Renal cortical epithelial cell (primary cell): ENCODE measurements around the gene UCN. TPM values are rescaled to one million over a fixed set of nuclear protein-coding genes. Genes with fewer than 3 reads are reported as not detected.
"Not testable (repeated sequence)": the region's sequence is repeated elsewhere in the genome, so short reads cannot be mapped to it uniquely, and the experiment has no call there.

Experiments used
- DNase-seq: peaks from one replicate; pipeline ENCODE4 v3.0.0-alpha.2; 2011; ENCODE audit warnings: low read depth
- total RNA-seq: library from RNA; depleted of rRNA; stranded (reverse); fragments of >200 nt; gene quantifications from 2 replicates; pipeline ENCODE4 v1.2.3, GENCODE V29; 2014

UCN gene
- total RNA-seq, 1 donor from 2014 or later: 0.70 TPM

DNA sequence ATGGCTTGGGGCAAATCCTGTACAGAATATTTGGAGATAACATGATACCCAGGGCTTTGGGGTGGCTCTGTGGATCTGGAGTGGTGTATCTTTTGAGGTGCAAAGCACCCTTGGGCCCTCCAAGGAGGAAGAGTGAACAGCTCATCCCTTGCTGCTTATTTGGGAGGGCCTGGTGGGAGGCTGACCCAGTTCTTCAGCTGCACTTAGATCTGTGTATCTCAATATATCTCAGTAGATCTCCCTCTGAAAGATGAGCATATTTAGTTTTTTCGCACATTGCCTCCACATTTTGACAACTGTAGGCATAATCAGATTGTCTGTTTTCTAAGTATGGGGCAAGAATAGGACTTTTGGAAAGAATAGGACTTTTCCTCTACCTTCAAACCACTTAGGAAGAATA, 23.2 kb downstream of the UCN start:
- DNase-seq: no peak

DNA sequence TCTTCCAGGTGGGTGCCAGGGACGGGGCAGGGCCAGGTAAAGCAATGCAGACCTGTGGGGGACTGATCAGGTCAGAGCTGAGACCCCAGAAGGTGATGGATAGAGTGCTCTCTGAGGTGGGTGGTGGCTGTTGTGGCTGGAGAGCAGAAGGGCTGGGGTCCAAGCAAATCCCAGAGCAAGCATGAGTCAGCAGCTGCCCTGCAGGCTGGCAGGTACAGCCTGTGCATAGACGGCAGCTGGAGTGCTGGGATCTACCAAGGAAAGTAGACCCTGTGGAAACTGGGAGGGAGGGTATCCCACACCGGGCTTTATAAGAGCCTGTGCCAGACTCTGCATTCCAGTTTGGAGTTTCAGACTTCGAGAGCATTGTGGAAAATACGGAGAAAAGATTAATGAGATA, 25.4 kb downstream of the UCN start:
- DNase-seq: no peak

DNA sequence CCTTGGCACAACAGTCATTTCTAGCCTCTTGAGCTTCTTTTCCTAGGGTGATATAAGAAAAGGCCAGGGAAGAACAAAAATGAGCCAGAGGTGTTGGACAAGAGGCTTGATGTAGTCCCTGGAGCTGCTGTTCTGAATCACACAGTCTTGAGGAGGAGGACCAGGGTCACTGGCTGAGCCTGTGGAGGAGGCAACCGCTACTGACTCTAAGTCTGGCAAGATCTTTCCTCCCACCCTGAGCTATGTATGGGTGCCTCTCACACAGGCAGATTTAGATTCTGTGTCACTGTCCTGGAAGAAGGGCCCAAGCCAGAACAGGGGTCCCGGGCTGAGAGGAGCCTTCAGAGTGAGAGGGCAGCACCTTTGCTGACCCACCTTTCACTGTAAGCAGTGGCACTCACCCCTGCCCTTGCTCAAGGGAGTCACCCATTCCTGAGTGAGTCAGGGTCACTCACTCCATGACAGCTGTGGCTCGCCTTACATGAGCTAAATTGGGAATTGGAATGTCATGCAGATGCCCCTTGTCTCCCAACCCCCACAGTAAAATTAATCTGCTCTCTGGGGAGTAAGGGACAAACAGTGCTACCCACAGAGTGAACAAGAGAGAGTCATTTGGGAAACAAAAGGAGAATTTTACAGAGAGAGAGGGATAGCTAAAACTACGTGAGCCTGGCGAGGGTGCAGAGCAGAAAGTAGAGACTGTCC, 26.2 kb downstream of the UCN start, which contains the start of gene TRIM54:
Gene TRIM54, plus strand, starts transcription at position 575 of the 705 bp plus-strand sequence. CDS start 303 bp downstream, outside the sequence.
- no peak for DNase-seq

DNA sequence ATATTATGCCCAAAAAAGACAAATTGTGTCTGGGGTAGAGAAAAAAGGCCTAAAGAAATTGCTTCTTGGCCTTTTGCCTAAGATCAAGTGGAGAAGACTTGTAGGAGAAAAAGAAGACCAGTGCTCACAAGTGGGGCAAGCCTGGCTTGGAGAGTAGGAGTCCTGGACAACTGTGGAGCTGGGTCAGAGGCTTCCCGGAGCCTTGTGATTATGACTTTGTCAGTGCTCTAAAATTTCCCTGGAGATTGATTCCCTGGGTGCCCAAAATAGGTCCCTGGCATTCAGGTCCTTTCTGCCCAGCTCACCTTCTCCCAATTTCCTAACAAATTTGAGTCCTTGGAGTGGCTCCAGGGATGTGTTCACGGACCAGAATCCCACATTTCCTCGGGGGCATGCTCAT, 26.8 kb downstream of the UCN start:
- no peak for DNase-seq

DNA sequence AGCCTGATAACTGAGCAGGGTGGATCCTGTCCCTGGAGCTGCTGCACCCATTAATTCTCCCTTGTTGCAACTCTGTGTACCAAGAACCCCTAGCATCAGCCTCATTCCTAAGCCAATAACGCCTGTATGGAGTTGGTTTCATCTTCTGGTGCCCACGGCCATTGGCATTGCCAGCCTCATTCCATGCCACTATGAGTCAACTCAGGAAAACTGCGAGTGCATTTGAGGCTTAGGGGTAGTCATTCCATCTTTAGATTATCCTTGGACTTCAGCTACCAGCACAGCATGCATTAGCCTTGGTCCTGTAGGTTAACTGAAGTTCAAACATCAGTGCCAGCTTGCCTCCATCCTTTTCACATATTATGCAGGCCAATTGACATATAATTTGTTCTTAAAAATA, 27.4 kb downstream of the UCN start:
- no peak for DNase-seq

DNA sequence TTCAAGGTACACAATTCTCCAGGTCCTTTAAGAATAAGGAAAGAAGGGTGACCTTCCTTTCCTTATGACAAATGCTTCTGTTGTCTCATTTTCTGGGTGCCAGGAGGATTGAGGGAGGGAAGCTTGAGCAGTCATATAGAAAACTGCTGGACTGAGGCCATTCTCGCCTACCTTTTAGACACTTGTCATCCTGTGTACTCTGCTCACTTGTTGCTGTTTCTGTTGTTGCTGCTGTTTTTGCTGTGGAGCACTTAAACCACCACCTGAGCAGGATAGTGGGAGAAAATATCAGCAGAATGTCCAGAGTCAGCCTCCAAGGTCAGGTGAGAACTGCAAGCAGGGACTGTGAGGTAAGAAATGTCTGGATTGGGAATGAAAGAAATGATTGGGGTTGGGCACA, 30.2 kb downstream of the UCN start:
- DNase-seq: no peak

DNA sequence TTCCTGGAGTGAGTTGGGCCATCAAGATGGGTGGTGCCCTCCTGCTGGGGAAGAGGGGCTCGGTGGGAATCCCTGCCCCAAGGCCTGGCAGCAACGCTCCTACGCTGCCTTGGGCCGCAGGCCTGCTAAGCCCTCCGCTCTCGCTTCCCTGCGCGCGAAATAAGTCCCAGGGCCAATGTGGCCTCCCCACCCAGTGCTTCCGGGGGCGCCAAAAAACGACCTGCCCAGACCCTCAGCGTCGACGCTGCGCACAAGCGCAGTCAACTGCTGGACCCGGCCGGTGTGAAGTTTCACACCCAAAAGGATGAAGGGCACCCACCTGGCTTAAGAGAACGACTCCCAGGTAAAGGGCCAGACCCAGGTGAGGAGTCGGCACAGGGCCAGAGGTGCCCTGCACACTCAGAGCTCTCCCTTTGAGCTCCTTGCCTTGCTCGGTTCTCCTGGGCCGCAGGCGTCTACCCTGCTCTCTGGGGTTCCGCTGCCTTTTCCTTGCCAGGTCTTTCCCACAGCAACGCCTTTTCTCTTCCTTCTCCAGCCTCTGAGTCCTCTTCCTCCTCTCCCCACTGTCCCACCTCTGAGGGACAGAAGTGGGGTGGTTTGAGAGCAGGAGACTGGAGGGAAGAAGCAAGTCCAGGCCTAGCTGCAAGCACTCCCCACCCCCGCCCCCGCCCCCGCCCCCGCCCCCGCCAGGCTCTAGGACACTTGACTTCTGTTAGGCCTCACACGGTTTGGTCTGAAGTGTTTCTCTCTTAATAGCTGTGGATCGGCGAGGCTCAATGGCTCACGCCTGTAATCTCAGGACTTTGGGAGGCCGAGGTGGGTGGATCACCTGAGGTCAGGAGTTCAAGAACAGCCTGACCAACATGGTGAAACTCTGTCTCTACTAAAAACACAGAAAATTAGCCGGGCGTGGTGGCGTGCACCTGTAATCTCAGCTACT, 32.8 kb downstream of the UCN start, which contains the start of gene DNAJC5G:
Gene DNAJC5G, plus strand, starts transcription at position 223 of the 940 bp plus-strand sequence. CDS start 1,296 bp downstream, outside the sequence.
- no peak for DNase-seq

DNA sequence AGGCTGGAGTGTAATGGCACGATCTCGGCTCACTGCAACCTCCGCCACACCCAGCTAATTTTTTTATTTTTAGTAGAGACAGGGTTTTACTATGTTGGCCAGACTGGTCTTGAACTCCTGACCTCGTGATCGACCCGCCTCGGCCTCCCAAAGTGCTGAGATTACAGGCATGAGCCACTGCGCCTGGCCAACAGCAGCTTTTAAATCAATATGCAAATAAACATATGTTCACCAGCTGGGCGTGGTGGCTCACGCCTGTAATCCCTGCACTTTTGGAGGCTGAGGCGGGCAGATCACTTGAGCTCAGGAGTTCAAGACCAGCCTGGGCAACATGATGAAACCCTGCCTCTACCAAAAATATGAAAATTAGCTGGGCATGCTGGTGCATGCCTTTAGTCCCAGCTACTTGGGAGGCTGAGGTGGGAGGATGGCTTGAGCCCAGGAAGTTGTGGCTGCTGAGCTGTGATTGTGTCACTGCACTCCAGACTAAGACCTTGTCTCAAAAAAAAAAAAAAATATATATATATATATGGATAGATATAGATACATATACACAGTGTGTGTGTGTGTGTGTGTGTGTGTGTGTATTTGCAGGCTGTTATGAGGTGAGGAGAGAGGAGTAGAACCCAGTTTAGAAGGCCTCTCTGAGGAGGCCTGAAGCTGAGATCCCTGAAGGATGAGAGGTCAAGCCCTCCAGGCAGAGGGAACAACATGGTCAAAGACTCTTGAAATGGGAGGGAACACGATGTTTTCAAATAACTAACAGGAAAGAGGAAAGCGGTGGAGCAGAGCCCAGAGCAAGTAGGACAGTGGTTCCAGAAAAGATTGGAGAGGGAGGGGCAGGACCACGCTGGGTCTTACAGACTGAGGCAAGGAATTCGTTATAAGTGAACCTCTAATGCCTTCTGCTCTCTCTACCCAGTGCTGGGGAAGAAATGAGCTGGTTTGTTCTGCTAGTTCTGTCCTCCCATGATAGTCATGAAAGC, 35.4 kb downstream of the UCN start:
- DNase-seq: not testable (repeated sequence)

DNA sequence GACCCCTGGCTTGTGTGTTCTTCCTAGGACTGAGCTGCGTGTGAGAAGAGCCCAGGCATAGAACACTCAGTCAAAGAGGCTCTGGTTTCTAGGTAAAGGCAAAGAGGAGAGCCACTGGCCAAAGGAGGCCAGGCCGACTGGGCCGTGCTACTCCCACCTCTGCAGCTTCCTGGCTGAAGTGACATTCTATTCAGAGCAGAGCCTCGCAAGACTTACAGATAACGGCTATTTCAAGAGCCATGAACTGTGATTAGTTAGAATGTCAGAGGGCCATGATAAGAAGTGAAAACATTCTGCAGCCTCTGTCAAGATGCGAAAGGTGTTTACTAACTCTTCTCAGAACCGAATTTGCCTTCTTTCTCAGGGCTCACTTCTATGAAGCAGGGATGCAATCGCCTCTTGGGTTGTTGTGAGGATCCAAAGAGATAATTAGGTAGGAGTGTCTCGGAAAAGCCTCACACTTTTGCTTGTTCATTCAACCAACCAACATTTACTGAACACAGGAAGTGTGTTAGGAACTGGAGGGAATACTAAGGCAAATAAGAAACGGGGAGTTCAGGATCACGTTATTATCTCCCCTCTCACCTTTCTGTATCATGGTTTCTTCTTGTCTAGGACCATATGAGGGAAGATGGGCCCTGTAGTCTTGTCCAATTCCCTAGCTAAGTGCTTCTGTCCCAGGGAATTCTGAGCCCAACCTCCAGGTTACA, 36.5 kb downstream of the UCN start:
- DNase-seq: no peak

DNA sequence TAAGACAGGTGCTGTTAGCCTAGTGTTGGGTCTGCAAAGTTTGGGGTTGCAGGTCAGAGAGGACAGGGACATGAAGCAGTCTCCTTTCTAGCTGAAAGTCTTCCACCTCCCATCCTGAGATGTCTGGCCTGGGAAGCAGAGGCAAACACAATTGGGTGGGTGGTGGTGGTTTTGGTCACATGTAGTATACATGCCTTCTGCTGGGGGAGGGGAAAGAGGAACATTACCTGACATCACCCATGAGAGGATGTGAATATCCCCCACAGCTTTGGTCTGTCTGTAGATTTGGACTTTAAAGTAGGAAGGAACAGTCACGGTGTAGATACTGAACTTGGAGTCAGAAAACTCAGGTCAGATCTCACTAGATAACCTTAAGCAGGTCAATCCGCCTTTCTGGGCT, 37.6 kb downstream of the UCN start:
- DNase-seq: no peak

DNA sequence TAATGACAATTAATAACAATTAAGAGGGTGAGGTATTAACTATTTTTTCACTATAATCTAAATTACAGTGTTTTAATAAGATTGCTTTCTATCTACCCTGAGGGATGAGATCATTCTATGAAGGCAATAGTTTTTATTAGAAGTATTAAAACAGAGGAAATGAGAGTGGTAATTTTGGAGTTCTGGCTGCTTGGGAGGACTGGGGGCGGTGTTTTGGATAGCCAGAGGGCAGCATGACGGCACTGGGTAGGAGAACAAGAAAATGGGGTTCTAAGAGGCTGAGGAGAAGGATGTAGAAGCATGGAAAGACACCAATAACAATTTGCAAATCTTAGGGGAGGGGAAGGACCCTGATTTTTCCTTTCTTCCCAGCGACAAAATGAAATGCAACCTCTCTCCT, 38.1 kb downstream of the UCN start:
- no peak for DNase-seq

DNA sequence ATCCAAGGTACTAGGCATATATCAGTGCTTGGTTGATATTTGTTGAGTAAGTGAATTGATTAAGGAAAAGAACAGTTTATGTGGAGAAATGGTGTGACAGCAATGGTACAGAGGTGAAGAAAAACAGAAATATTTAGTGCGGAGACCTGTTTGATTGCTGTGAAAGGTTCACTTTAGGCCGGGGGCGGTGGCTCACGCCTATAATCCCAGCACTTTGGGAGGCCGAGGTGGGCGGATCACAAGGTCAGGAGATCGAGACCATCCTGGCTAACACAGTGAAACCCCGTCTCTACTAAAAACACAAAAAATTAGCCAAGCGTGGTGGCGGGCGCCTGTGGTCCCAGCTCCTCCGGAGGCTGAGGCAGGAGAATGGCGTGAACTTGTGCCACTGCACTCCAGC, 39.9 kb downstream of the UCN start:
- not testable (repeated sequence) for DNase-seq

DNA sequence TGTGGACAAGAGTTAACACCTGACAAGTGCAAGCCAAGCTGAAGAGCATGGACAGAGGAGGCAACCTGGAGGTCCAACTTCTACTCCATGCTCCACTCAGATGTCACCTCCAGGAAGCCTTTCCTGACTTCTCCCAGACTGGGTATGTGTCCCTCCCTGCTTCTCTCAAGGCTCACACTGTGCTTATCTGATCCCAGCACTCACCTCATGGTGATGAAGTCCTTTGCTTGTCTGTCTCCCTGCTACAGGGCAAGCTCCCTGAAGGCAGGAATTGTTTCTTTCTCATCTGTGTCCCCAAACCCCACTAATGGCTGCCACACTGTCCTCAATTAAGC, 42.7 kb downstream of the UCN start:
- DNase-seq: no peak

DNA sequence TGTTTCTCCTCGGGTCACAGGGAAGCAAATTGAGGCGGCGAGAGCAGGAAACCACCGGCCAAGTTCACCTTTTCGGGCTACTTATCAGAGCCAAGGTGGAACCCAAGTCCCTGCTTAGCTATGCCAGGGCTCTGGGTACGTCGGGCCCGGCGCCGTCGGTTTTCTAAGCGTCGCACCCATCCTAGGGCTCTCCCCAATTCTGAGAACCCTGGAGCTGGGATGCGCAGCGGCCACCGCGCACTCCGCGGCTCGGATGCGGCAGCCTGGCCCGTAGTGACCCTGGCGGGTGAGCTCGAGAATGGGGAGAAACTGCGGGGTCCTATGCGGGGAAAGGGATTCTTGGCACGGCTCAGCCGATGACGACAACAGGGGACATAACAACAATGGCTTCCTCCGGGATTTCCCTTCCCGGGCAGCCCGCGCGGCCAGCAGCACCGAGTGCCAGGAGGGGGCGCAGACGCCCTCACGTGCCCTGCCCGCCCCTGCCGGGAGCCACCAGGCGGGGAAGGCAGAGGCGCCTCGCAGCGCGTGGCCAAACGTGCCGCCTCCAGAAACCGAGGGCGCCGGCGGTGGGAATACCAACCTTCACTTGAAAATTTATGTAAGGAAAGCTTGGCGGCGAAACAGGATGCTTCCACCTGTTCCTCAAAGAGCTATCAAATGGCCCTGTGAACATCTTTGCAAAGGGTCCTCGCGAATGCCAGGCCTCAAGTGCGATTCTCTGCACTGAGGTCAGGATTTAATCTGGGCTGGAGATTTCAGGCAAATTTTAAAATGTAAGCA, 43.3 kb downstream of the UCN start:
- no peak for DNase-seq

DNA sequence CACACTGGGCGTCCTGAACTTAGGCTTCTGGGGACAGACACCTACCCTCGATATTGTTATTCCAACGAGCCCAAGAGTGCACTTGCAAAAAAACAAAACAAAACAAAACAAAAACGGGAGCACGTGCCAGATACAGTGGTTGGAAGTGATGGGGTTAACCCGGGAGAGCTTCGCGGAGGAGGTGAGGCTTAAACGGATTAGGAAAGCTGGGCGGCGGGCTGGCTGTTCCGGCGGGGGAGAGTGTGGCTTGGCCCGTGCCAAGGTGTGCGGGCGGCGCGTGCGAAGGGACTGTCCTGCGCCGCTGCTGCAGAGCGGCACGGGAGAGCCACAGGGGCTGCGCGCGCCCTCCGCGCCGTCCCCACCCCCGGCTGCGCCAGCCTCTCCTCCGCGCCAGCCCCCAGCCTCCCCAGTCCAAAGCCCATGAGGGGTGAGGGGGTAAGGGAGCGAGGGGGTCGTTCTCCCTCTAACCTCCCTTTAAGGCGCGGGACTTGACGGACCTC, 43.9 kb downstream of the UCN start:
- DNase-seq: no peak

DNA sequence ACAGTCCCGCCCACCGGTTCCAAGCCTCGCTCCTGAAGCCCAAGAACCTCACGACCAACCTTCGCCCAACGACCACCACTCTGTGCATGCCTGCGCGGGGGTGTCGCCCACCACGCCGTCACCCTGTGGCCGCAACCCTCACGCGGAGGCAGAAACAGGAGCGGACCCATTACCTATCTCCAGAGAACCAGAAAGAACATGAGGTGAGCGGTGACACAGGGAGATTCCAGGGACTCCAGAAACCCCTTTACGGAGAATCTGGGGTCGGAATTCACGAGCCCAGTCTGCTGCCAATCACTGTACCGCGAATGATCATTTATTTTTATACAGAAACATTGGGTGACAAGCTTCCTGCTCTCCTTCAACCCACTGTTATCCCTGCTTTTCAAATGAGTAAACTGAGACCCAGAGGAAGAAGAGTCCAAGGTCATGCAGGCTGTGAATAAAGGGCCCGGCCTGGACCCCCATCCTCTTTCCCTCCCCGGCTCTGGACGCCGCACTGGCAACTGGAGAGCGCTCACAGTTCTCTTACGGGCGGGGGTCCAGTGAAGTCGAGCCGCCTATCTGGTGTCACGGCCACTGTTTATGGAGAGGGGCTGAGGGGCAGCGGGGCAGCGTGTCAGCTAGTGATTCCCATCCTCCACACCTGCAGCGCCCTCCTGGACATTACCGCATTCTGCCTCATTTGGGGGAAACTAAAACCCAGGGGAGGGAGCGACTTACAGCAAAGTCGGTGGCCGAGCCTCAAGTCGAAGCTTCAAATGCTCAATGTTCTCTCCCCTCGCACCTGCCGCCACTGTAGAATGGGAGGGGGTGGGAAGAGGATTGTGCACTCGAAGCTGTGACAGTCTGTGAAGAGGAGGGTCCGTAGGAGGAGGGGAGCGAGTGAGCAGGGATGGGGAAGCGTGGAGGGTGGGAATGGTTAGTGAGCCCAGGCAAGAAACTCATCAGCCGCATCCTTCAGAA, 44.7 kb downstream of the UCN start:
- DNase-seq: no peak

DNA sequence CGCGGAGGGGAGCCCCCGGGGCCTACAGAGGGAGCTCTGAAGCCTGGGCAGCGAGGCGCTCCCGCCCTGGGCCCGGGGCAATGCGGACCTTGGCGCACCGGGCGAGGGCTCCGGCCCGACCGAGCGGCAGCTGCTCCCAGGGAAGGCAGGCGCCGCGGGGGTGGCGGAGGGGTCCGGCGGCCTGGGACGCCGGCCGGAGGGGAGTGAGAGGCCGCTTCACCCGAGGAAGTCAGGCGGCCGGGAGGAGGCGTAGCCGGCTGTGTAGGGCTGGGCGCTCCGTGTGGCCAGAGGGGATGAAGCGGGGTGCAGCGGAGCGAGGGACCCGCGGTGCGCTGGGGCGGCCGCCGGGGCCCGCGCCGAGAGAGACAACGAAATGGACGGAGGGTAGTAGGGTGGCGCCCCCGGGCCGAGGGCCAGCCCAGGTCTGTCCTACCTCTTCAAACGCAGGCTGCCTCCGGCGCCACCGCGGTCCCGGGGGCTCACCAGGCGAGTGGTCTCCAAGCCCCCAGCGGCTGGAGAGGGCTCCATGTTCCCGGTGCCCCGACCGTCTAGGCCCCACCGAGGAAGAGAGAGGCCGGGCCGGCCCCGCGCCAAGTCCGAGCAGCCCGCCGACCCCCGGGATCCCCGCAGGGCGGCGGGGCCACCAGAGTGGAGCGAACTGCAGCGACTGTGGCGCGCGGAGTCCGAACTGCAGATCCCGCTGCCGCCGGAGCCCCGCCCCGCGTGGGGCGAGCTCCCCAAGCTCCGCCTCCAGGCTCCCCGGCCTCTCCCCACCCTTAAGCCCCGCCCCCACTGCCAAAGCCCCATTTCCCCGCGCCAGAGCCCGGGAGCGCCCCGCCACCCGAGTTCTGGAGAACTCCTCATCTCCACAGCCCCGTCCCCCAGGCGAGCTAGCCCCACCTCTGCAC, 45.6 kb downstream of the UCN start, which contains the start of gene SLC30A3:
Gene SLC30A3, minus strand, starts transcription at position 669 of the 908 bp plus-strand sequence. Its CDS starts 141 bp downstream, at position 528.
- DNase-seq: no peak

DNA sequence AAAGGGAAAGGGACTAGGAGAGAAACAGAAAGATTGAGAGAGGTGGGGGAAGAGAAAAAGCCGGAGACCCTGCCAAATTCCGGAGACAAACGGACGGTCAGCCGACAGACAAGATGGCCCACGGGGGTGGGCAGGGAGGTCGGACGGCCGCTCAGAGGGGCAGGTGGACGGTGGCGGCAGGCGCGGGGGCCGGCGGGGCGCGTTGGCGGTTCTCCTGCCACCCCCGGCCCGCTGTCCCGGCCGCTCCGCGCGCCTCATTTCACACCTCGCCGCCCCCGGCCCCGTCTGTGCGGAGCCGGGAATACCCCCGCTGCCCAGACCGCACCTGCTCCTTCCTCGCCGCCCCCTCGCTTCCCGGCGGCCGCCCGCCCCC, 46.3 kb downstream of the UCN start:
- no peak for DNase-seq
